Nephron (organoid): ENCODE data around the gene CNOT9.

Experiments used
- H3K27ac Mint-ChIP-seq, 3 experiments: 2 replicates each; pipeline ENCODE4 v1.8.0; 2020; ENCODE audit warnings: mixed read lengths in 3 of 3, mild to moderate bottlenecking in 2 of 3, moderate library complexity in 1 of 3
- H3K27me3 Mint-ChIP-seq: 2 replicates; pipeline ENCODE4 v1.8.0; 2021; ENCODE audit warnings: low read depth, mild to moderate bottlenecking, moderate library complexity, mixed read lengths
- H3K36me3 Mint-ChIP-seq: 2 replicates; pipeline ENCODE4 v1.8.0; 2020; ENCODE audit warnings: low read depth, mixed read lengths
- H3K4me1 Mint-ChIP-seq: 2 replicates; pipeline ENCODE4 v1.8.0; 2020; ENCODE audit warnings: mixed read lengths
- H3K4me3 Mint-ChIP-seq, 3 experiments: 2 replicates each; pipeline ENCODE4 v1.8.0; 2020; ENCODE audit warnings: mild to moderate bottlenecking in 3 of 3, mixed read lengths in 3 of 3, moderate library complexity in 2 of 3
- H3K9me3 Mint-ChIP-seq: 2 replicates; pipeline ENCODE4 v1.8.0; 2020; ENCODE audit warnings: mixed read lengths
- TF ChIP-seq, protein P1 (sequence below), 3 experiments: fragments of 200-600 bp; sonication (generic); IDR thresholded peaks; one replicate each; pipeline ENCODE4 v1.5.0; 2021; ENCODE audit warnings: antibody characterized with exemption in 3 of 3; ENCODE audit not compliant: unreplicated experiment in 3 of 3

CNOT9 gene

DNA sequence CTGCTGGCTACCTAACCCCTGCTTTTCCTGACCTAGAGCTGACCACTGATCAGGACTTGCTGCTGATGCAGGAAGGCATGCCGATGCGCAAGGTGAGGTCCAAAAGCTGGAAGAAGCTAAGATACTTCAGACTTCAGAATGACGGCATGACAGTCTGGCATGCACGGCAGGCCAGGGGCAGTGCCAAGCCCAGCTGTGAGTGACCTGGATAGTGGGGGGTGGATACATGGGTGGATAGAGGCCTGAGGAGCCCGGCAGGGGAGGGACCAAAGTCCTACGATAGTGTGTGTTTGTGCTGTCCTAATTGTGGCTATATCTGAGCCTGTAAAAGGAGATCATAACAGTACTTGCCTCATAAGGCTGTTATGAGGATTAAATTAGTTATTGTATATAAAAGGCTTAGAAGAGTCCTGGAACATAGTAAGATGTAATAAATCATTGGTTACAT is 47.3 kb downstream of the CNOT9 start:
- H3K27me3 Mint-ChIP-seq = peaks cover 3% of the 10 kb centered on the region
- no peaks in the 10 kb centered on the region for H3K4me1 Mint-ChIP-seq
- H3K36me3 Mint-ChIP-seq = no peaks in the 10 kb centered on the region
- H3K27ac Mint-ChIP-seq = no peak overlapping the region
- H3K9me3 Mint-ChIP-seq = no peaks in the 10 kb centered on the region
- TF ChIP-seq, protein P1, sequence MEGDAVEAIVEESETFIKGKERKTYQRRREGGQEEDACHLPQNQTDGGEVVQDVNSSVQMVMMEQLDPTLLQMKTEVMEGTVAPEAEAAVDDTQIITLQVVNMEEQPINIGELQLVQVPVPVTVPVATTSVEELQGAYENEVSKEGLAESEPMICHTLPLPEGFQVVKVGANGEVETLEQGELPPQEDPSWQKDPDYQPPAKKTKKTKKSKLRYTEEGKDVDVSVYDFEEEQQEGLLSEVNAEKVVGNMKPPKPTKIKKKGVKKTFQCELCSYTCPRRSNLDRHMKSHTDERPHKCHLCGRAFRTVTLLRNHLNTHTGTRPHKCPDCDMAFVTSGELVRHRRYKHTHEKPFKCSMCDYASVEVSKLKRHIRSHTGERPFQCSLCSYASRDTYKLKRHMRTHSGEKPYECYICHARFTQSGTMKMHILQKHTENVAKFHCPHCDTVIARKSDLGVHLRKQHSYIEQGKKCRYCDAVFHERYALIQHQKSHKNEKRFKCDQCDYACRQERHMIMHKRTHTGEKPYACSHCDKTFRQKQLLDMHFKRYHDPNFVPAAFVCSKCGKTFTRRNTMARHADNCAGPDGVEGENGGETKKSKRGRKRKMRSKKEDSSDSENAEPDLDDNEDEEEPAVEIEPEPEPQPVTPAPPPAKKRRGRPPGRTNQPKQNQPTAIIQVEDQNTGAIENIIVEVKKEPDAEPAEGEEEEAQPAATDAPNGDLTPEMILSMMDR (IDR thresholded peaks at IDR 0.05; ENCODE audit: unreplicated experiment in 3 of 3) = no peak
- no peak overlapping the region for H3K4me3 Mint-ChIP-seq

DNA sequence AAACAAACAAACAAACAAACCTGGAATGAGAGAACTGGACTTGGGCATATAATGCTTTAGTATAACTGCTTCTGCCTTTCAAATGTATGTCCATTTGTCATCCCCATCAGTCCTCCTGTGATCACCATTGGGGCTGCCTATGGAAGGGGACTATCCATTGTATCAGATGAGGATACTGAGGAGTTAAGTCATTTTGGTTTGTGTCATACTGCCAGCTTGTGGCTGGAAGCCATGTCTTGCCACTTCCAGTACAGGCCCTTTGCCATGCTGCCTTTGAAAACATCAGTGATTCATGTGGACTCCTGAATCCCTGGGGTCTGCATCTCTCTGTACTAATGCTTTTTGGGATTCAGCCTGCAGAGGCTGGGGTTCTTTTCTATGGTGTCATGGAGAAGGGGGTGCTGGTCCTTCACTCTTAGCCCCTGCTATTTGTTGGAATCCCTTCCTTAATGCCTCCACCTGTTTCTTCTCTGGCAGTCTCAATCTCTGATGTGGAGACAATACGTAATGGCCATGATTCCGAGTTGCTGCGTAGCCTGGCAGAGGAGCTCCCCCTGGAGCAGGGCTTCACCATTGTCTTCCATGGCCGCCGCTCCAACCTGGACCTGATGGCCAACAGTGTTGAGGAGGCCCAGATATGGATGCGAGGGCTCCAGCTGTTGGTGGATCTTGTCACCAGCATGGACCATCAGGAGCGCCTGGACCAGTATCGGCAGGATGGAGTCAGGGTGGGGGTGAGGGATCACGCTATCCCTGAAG is 49.6 kb downstream of the CNOT9 start:
- no peaks in the 10 kb centered on the region for H3K36me3 Mint-ChIP-seq
- peaks cover 3% of the 10 kb centered on the region for H3K27me3 Mint-ChIP-seq
- no peak overlapping the region for H3K27ac Mint-ChIP-seq
- H3K4me3 Mint-ChIP-seq = no peak overlapping the region
- no peaks in the 10 kb centered on the region for H3K9me3 Mint-ChIP-seq
- peaks cover 13% of the 10 kb centered on the region for H3K4me1 Mint-ChIP-seq
- TF ChIP-seq, protein P1 (IDR thresholded peaks at IDR 0.05; ENCODE audit: unreplicated experiment in 3 of 3) = no peak

DNA sequence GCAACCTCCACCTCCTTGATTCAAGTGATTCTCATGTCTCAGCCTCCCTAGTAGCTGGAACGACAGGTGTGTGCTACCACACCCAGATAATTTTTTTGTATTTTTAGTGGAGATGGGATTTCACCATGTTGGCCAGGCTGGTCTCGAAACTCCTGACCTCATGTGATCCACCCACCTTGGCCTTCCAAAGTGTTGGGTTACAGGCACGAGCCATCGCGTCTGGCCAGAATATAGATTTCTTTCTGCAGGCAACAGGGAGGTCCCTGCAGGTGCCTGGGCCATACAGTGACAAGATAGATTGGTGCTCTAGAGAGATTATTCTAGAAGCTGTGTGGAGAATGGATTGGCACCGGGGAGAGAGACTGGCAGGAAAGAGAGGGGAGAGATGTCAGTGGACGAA is 52.4 kb downstream of the CNOT9 start:
- TF ChIP-seq, protein P1 (IDR thresholded peaks at IDR 0.05; ENCODE audit: unreplicated experiment in 3 of 3) = no peak
- Mint-ChIP-seq H3K4me1 (peaks cover 14% of the 10 kb centered on the region), H3K4me3 (no peak overlapping the region), H3K27me3 (peaks cover 3% of the 10 kb centered on the region), H3K9me3 (no peaks in the 10 kb centered on the region), H3K27ac (no peak overlapping the region), H3K36me3 (no peaks in the 10 kb centered on the region)

DNA sequence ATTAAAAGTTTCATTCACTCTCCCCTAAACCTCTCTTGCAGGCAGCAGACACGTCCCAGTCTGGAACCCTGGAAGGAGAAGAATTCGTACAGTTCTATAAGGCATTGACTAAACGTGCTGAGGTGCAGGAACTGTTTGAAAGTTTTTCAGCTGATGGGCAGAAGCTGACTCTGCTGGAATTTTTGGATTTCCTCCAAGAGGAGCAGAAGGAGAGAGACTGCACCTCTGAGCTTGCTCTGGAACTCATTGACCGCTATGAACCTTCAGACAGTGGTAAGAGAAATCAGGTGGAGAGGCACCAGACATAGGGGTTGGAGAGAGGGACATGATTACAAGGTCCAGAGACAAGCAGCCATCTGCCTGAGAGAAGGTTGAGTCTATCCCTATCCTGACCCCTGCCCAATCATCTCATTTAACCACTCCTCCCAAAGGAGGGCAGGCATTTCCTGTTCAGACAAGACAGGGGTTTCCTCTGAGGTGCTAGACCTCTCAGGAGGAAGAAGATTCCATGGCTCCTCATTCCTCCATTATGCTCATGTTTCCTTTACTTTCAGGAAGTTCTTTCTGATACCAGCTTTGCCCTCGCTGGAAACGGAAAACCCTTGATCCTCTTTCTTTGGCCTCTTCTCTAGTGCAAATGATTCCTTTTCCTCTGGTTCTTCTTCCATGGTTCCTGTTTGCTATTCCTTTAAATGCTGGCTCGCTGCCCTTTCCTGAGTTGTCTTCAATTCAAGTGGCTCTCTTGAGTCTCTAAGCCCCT is 54.1 kb downstream of the CNOT9 start:
- H3K4me1 Mint-ChIP-seq = peaks cover 14% of the 10 kb centered on the region
- H3K4me3 Mint-ChIP-seq = no peak overlapping the region
- TF ChIP-seq, protein P1 (IDR thresholded peaks at IDR 0.05; ENCODE audit: unreplicated experiment in 3 of 3) = no peak
- no peaks in the 10 kb centered on the region for H3K36me3 Mint-ChIP-seq
- peak overlapping the region in 2 of 3 experiments; percentile 60 to 75 for H3K27ac Mint-ChIP-seq
- H3K27me3 Mint-ChIP-seq = peaks cover 3% of the 10 kb centered on the region
- H3K9me3 Mint-ChIP-seq = no peaks in the 10 kb centered on the region

DNA sequence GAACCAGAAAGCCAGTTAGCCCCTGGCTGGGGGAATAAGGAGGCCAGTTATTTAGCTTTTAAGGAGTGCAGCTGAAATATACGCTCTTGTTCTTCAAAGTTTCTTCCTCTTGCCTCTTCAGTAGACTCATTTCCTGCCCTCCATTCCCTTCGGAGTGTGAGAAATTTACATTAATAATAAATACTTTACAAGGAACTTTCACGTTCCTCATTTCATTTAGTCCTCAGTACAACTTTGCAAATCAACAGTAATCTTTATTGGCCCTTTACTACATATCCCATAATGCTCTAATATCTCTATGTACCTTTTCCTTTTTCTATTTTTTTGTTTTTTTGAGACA is 54.7 kb downstream of the CNOT9 start:
- H3K36me3 Mint-ChIP-seq = no peaks in the 10 kb centered on the region
- no peak overlapping the region for H3K4me3 Mint-ChIP-seq
- TF ChIP-seq, protein P1 (IDR thresholded peaks at IDR 0.05; ENCODE audit: unreplicated experiment in 3 of 3) = no peak
- peaks cover 14% of the 10 kb centered on the region for H3K4me1 Mint-ChIP-seq
- peaks cover 3% of the 10 kb centered on the region for H3K27me3 Mint-ChIP-seq
- H3K27ac Mint-ChIP-seq = peak overlapping the region in 2 of 3 experiments; percentile 60 to 75
- H3K9me3 Mint-ChIP-seq = no peaks in the 10 kb centered on the region
